HL-60 (cell line): ENCODE results near the gene CAV1.

ENCODE experiments used
- DNase-seq, 2 experiments: peaks; one replicate each; pipeline ENCODE4 v3.0.0-alpha.2; 2010 to 2020; ENCODE audit warnings: low read depth in 1 of 2, low spot score in 1 of 2
- H3K27ac ChIP-seq: fragments of 250-450 bp; sonication (Bioruptor Pico); replicated peaks from 2 replicates; pipeline ENCODE4 v1.5.1; 2020; ENCODE audit warnings: mild to moderate bottlenecking, moderate library complexity
- H3K27me3 ChIP-seq: fragments of 250-450 bp; sonication (Bioruptor Pico); 2 replicates; pipeline ENCODE4 v1.5.1; 2021; ENCODE audit warnings: mild to moderate bottlenecking, moderate library complexity; ENCODE audit not compliant: insufficient read depth, poor library complexity, severe bottlenecking
- H3K4me3 ChIP-seq: replicated peaks from 2 replicates; pipeline ENCODE4 v1.5.1; 2011; ENCODE audit warnings: mild to moderate bottlenecking, control low read depth, low read length; ENCODE audit not compliant: insufficient read depth
- CTCF ChIP-seq: IDR thresholded peaks from one replicate; pipeline ENCODE4 v1.5.1; 2011; ENCODE audit warnings: low read length, control low read depth, inconsistent platforms; ENCODE audit not compliant: insufficient read depth
- GABPA ChIP-seq: IDR thresholded peaks from 2 replicates; pipeline ENCODE4 v1.6.1; 2012; ENCODE audit warnings: low read depth
- POLR2AphosphoS5 ChIP-seq: IDR thresholded peaks from 2 replicates; pipeline ENCODE4 v1.6.1; 2012; ENCODE audit warnings: low read depth
- SPI1 ChIP-seq: IDR thresholded peaks from 2 replicates; pipeline ENCODE4 v1.6.1; 2012; ENCODE audit warnings: low read depth, mild to moderate bottlenecking, borderline replicate concordance
- TF ChIP-seq, protein P1 (sequence below): IDR thresholded peaks from 2 replicates; pipeline ENCODE4 v1.6.1; 2012; ENCODE audit warnings: low read depth; ENCODE audit not compliant: insufficient replicate concordance

Gene CAV1

GRCh38 chr7:116557066-116557585, 32.3 kb downstream of the CAV1 start:
- Histone ChIP-seq H3K27me3 (peaks cover 4% of the 10 kb centered on the region), H3K4me3 (no peak overlapping the region), H3K27ac (no peak overlapping the region)
- no peak for DNase-seq
- TF ChIP-seq SPI1 (no peak), GABPA (no peak), POLR2AphosphoS5 (no peak), CTCF (no peak)
- TF ChIP-seq, protein P1, sequence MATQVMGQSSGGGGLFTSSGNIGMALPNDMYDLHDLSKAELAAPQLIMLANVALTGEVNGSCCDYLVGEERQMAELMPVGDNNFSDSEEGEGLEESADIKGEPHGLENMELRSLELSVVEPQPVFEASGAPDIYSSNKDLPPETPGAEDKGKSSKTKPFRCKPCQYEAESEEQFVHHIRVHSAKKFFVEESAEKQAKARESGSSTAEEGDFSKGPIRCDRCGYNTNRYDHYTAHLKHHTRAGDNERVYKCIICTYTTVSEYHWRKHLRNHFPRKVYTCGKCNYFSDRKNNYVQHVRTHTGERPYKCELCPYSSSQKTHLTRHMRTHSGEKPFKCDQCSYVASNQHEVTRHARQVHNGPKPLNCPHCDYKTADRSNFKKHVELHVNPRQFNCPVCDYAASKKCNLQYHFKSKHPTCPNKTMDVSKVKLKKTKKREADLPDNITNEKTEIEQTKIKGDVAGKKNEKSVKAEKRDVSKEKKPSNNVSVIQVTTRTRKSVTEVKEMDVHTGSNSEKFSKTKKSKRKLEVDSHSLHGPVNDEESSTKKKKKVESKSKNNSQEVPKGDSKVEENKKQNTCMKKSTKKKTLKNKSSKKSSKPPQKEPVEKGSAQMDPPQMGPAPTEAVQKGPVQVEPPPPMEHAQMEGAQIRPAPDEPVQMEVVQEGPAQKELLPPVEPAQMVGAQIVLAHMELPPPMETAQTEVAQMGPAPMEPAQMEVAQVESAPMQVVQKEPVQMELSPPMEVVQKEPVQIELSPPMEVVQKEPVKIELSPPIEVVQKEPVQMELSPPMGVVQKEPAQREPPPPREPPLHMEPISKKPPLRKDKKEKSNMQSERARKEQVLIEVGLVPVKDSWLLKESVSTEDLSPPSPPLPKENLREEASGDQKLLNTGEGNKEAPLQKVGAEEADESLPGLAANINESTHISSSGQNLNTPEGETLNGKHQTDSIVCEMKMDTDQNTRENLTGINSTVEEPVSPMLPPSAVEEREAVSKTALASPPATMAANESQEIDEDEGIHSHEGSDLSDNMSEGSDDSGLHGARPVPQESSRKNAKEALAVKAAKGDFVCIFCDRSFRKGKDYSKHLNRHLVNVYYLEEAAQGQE = no peak

- H3K27ac ChIP-seq = no peak overlapping the region
- no peak overlapping the region for H3K4me3 ChIP-seq
- peaks cover 4% of the 10 kb centered on the region for H3K27me3 ChIP-seq
- TF ChIP-seq GABPA (no peak), CTCF (no peak), POLR2AphosphoS5 (no peak), SPI1 (no peak)
- TF ChIP-seq, protein P1 = no peak
- DNase-seq = no peak
Observed at GRCh38 chr7:116557901-116558300, 33.1 kb downstream of the CAV1 start.

DNA sequence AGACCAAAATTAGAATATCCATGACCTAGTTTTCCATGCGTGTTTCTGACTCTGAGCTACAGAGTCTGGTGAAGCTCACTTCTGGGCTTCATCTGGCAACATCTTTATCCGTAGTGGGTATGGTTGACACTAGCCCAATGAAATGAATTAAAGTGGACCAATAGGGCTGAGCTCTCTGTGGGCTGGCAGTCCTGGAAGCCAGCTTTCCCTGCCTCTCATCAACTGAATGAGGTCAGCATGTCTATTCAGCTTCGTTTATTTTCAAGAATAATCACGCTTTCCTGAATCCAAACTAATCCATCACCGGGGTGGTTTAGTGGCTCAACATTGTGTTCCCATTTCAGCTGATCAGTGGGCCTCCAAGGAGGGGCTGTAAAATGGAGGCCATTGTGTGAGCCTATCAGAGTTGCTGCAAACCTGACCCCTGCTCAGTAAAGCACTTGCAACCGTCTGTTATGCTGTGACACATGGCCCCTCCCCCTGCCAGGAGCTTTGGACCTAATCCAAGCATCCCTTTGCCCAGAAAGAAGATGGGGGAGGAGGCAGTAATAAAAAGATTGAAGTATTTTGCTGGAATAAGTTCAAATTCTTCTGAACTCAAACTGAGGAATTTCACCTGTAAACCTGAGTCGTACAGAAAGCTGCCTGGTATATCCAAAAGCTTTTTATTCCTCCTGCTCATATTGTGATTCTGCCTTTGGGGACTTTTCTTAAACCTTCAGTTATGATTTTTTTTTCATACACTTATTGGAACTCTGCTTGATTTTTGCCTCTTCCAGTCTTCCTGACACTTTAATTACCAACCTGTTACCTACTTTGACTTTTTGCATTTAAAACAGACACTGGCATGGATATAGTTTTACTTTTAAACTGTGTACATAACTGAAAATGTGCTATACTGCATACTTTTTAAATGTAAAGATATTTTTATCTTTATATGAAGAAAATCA, 35.5 kb downstream of the CAV1 start:
- no peak for DNase-seq
- TF ChIP-seq POLR2AphosphoS5 (no peak), SPI1 (no peak), GABPA (no peak), CTCF (no peak)
- TF ChIP-seq, protein P1 = no peak
- Histone ChIP-seq H3K27ac (no peak overlapping the region), H3K4me3 (no peak overlapping the region), H3K27me3 (peaks cover 4% of the 10 kb centered on the region)
